ENCODE measurements around the gene EYA3.

EYA3 gene

DNA sequence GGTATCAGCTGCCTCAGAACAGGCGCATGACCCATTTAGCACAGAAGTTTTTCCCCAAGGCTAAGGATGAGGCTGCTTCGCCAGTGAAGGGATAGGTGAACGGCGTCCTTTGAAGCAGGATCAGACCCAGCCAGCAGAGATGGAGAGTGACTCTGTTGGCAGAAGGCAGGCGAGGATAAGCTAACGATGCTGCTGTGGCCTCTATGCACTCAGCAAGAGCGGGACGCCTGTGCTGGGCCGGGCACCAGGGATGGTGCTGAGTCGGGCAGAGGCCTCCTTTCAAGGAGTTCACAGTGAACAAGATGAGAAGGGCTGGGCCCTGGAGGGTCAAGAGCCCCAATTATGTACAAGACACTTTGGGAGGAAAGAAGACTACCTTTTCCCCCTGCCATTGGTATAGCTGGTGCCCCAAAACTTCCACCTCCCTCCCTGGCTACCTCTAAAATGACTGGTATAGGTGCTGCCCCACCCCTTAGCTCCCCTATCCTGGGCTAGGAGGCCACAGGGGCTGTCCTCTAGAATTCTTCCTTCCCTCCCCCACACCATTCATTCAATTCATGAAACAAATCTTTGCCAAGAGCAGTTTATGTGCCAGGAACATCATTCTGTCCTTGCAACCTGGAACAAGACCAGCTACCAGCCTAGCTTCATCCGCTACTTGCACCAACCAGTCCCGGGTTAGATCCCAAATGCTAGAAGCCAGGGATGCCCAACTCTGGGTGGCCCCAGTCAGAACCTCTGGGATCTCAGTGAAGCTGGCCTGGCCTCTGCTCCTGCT lies 121.1 kb downstream of the EYA3 start:
- no peak for DNase-seq

DNA sequence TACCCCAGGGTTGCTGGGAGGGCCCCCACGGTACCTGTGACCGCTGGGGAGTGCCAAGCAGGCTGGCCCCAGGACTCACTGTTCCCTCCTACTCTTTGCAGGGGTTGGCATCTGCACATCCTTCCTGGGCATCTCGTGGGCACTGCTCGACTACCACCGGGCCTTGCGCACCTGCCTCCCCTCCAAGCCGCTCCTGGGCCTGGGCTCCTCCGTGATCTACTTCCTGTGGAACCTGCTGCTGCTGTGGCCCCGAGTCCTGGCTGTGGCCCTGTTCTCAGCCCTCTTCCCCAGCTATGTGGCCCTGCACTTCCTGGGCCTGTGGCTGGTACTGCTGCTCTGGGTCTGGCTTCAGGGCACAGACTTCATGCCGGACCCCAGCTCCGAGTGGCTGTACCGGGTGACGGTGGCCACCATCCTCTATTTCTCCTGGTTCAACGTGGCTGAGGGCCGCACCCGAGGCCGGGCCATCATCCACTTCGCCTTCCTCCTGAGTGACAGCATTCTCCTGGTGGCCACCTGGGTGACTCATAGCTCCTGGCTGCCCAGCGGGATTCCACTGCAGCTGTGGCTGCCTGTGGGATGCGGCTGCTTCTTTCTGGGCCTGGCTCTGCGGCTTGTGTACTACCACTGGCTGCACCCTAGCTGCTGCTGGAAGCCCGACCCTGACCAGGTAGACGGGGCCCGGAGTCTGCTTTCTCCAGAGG lies 121.9 kb downstream of the EYA3 start:
- DNase-seq, result no peak

DNA sequence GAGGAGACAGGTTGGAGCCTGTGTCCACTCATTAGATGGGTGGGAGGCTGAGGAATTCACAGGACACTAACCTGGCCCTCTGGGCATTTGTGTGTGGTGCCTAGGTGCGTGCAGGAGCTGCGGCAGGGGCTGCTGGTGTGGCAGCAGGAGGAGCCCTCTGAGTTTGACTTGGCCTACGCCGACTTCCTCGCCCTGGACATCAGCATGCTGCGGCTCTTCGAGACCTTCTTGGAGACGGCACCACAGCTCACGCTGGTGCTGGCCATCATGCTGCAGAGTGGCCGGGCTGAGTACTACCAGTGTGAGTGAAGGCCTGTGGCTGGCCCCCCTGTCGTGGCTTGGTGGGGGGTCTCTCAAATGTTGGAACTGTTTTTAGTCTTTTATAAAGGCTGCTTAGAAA lies 125.0 kb downstream of the EYA3 start:
- no peak for DNase-seq

GRCh38 chr1:27961646-27962221 lies 126.7 kb downstream of the EYA3 start:
- DNase-seq, result no peak

DNA sequence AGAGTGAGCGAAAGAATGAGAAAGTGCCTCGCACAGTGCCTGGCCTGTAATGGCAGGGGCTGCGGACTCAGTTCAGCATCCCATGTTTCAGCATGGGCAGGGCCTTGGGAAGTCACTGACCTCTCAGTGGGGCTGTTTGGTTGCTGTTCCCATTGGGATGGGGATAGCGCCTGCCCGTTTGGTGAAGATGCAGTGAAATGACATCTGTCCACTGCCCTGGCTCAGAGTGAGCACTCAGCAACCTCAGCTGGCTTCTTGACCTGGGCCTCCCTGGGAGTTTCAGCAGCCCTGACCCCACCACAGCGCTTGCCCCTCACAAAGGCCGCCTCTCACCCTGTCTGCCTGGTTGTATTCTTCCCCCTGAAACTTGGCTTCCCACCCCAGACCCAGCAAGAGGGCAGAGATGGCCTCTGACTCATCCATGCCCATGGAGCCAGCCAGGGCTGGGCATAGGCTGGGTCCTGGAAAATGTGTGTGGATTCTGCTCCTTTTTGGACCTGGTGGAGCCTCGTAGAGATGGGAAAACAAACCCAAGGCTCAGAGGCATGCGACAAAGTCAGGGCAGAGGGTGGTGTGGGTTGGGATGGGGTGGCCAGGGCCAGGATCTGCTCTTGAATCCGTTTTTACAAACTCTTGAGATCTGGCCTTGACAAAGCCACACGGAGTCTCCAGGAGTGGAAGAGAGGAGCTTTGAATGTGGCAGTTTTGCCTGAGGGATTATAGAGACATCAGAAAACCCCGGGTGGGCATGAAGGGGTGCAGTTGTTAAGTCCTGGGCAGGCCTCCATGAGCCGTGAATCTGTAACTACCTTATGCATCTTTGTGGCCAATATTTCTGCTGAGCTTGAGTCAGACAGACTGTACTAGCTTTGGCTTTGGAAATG lies 127.4 kb downstream of the EYA3 start:
- DNase-seq, result no peak

GRCh38 chr1:27959792-27960603 lies 128.4 kb downstream of the EYA3 start, which contains the start of gene XKR8:
TSS of gene XKR8 (plus strand) at chr1:27959973. CDS start at chr1:27960070, 97 bp downstream.
- peak; percentile 79 for DNase-seq

DNA sequence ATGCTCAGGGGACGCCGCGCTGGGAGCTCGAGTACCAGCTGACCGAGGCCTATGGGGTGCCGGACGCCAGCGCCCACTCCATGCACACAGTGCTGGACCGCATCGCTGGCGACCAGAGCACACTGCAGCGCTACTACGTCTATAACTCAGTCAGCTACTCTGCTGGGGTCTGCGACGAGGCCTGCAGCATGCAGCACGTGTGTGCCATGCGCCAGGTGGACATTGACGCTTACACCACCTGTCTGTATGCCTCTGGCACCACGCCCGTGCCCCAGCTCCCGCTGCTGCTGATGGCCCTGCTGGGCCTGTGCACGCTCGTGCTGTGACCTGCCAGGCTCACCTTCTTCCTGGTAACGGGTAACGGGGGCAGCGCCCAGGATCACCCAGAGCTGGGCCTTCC lies 129.9 kb downstream of the EYA3 start:
- no peak for DNase-seq

GRCh38 chr1:27957655-27958054 lies 130.8 kb downstream of the EYA3 start:
- DNase-seq, result no peak

DNA sequence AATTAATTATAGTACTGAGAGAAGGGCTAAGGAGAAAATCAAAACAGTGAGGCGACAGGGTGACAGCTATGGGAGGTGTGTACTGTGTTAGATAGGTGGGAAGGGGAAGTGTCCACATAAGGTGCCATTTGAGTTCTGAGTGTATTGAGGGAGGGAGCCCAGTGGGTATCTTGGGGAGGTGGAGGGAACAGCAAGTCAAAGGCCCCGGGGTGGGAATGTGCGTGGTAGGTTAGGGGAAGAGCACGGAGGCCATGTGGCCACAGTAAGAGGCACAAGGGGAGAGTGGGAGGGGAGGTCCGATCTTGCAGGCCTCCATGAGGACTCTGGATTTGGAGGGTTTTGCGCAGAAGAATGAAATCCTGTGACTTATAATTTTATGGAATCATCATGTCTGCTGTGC lies 131.6 kb downstream of the EYA3 start:
- no peak for DNase-seq

GRCh38 chr1:27955076-27955475 lies 133.3 kb downstream of the EYA3 start:
- no peak for DNase-seq

DNA sequence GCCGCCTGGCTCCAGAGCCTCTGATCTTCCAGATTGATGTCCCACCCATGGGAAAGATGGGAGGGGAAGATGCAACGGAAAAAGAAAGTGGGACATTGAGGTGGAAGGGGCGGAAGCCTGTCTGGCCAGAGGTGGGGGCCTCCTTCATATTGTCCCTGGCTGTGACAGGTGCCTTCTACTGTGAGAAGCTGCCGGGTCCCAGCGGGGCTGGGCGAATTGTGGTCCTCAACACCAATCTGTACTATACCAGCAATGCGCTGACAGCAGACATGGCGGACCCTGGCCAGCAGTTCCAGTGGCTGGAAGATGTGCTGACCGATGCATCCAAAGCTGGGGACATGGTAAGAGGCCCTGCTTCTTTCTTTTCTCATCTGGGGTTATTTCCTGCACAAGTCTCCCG lies 134.2 kb downstream of the EYA3 start:
- no peak for DNase-seq

DNA sequence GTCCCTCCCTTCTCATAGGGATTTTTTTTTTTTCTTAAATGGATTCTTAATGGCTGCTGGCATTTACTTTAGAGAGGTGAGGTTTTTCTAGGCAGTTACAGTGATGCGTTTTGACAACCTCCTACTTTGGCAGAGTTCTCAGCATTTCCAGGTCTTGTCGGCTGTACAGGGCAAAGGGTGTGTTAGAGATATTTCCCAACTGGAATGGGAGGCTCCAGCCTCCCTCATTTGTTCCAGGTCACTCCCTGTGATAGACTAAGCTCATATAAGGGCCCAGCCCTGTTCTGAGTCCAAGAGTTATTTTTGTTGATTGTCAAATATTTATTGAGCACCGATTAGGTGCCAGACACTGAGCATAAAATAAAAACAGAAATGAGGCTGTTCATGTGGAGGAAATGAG lies 136.3 kb downstream of the EYA3 start:
- DNase-seq, result no peak

- no peak for DNase-seq
Measured at GRCh38 chr1:27951396-27951795, 137.0 kb downstream of the EYA3 start.

DNA sequence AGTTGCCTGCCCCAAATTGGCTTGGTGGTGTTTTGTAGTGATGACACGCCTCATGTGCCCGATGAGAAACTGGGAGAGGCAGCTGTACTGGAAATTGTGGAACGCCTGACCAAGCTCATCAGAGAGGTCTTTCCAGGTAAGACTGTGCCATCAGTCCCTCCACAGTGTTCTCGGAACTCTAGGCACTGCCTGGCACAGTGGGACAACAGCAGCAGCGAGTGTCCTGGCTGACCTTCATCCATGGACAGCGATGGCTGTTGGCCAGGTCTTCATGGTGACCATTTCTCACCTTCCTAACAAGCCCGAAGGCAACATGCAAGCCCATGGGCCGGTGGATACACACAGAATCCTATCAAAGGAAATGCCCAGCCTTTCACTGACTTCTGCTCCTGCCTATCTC lies 139.4 kb downstream of the EYA3 start:
- DNase-seq, result no peak

DNA sequence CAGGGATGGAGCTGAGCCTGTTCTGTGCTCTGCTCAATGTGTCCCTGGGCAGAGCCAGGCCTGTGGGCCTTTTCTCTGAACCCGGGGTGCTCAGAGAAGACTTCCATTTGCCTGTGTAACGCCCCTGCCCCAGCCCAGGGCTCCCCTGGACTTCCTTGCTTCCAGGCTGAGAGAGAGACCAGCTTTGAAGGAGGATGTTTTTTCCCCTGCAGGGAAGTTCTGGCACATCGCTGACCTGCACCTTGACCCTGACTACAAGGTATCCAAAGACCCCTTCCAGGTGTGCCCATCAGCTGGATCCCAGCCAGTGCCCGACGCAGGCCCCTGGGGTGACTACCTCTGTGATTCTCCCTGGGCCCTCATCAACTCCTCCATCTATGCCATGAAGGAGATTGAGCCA lies 143.4 kb downstream of the EYA3 start:
- DNase-seq, result no peak

GRCh38 chr1:27941671-27942540 lies 146.5 kb downstream of the EYA3 start:
- no peak for DNase-seq

DNA sequence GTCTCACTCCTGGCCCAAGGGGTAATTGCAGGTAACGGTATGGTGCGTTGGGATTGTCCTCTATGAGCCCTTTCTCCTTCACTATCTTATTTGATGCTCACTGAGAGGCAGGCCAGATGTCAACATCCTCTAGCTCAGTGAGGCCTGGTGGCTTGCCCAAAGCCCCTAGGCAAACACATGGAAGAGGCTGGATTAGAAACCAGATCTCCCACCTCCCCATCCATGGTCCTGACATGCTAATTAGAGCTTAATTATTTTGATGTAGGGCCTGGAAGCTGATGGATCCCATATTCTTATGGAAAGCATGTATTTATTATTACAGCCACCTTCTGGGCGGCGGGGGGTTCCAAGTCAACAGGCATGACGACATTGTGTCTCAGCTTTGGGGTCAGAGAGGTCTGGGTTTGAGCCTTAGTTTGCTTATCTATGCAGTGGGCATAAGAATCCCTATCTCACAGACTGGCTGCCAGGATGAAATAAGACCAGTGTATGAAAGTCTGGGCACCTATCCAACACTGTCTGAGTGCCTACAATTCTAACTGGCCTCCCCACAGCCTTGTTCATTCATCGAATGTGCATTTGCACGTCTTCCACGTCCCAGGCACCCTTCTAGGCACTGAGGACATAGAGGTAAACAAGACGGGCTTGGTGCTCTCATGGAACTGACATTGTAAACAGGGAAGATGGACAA lies 147.4 kb downstream of the EYA3 start:
- no peak for DNase-seq

- DNase-seq, result peak; percentile 62
Measured at GRCh38 chr1:27940297-27940696, 148.1 kb downstream of the EYA3 start.

- DNase-seq, result no peak
Measured at GRCh38 chr1:27938488-27938887, 149.9 kb downstream of the EYA3 start.

GRCh38 chr1:27937524-27937836 lies 150.9 kb downstream of the EYA3 start:
- DNase-seq, result no peak

- no peak for DNase-seq
Measured at GRCh38 chr1:27936370-27936769, 152.0 kb downstream of the EYA3 start.
